ENCODE results near the gene KLF4.

Gene KLF4

DNA sequence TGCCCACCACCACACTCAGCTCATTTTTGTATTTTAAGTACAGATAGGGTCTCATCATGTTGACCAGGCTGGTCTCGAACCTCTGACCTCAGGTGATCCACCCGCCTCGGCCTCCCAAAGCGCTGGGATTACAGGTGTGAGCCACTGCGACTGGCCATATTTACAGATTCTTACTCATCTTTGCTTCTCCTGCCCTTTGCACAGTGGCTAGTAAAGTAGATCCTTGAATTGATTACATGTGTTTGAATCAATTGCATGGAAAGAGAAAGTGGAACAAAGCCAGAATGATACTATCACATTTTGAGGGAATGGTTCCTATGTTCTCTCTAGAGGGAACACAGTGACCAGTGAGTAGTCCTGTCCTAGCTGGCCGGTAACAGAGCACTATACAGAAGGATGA, 15.4 kb downstream of the KLF4 start:
- H3K9me3 Mint-ChIP-seq = no peaks in the 10 kb centered on the region
- H3K4me3 Mint-ChIP-seq = no peak overlapping the region
- ATAC-seq = no peak
- no peak overlapping the region for H3K27ac Mint-ChIP-seq
- no peaks in the 10 kb centered on the region for H3K36me3 Mint-ChIP-seq
- no peaks in the 10 kb centered on the region for H3K27me3 Mint-ChIP-seq
- no peaks in the 10 kb centered on the region for H3K4me1 Mint-ChIP-seq

- no peaks in the 10 kb centered on the region for H3K4me1 Mint-ChIP-seq
- H3K36me3 Mint-ChIP-seq = no peaks in the 10 kb centered on the region
- peaks cover under 1% of the 10 kb centered on the region for H3K27me3 Mint-ChIP-seq
- H3K9me3 Mint-ChIP-seq = no peaks in the 10 kb centered on the region
- H3K27ac Mint-ChIP-seq = no peak overlapping the region
- ATAC-seq = no peak
- no peak overlapping the region for H3K4me3 Mint-ChIP-seq
Measured at GRCh38 chr9:107472581-107473340, 16.8 kb downstream of the KLF4 start.

DNA sequence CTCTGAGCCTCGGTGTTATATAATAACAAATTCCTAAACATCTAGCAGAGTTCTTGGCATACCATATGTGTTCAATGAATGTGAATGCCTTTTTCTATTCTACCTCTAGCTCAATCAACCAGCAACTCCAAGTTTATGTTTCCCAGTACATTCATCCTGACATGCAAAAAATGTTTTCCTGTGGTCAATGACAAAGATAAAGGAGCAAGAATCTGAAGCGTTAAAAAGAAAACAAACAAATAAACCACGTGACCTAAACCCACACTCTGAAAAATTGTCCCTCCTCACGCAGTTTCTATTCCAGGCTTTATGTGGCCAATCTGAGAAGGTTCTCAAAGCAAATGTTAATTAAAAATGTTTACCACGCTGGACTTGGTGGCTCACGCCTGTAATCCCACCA, 18.0 kb downstream of the KLF4 start:
- Mint-ChIP-seq H3K4me3 (no peak overlapping the region), H3K27ac (no peak overlapping the region), H3K4me1 (no peaks in the 10 kb centered on the region), H3K9me3 (no peaks in the 10 kb centered on the region), H3K27me3 (peaks cover 12% of the 10 kb centered on the region), H3K36me3 (no peaks in the 10 kb centered on the region)
- ATAC-seq = no peak

- H3K27ac Mint-ChIP-seq = no peak overlapping the region
- H3K4me3 Mint-ChIP-seq = no peak overlapping the region
- H3K36me3 Mint-ChIP-seq = no peaks in the 10 kb centered on the region
- H3K27me3 Mint-ChIP-seq = peaks cover 39% of the 10 kb centered on the region
- no peak for ATAC-seq
- H3K4me1 Mint-ChIP-seq = peaks cover 7% of the 10 kb centered on the region
- H3K9me3 Mint-ChIP-seq = no peaks in the 10 kb centered on the region
Measured at GRCh38 chr9:107467416-107467815, 22.2 kb downstream of the KLF4 start.

DNA sequence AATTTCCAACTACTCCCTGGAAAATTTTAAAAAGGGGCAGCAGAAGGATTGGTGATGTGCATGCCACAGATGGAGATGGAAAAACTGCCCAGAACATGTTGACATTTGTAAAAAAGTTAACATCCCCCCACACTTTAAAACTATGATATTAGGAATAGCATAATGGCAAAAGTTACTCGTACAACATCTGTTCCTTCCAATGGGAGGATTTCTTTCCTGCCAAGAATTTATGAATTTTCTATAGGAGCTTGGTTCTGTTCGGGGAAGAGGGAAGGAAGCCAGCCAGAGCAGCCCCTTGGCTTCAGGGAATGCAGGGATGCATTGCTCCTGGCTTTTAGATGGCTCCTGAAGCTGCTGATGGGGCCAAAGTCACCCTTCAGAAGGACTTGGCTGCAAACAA, 22.7 kb downstream of the KLF4 start:
- H3K36me3 Mint-ChIP-seq = no peaks in the 10 kb centered on the region
- H3K27ac Mint-ChIP-seq = no peak overlapping the region
- H3K9me3 Mint-ChIP-seq = no peaks in the 10 kb centered on the region
- H3K27me3 Mint-ChIP-seq = peaks cover 39% of the 10 kb centered on the region
- H3K4me1 Mint-ChIP-seq = peaks cover 7% of the 10 kb centered on the region
- no peak for ATAC-seq
- no peak overlapping the region for H3K4me3 Mint-ChIP-seq

GRCh38 chr9:107465467-107466451, 23.8 kb downstream of the KLF4 start:
- H3K27ac Mint-ChIP-seq = no peak overlapping the region
- H3K36me3 Mint-ChIP-seq = no peaks in the 10 kb centered on the region
- H3K27me3 Mint-ChIP-seq = peaks cover 49% of the 10 kb centered on the region
- H3K4me3 Mint-ChIP-seq = peak overlapping the region; percentile 68
- peaks cover 7% of the 10 kb centered on the region for H3K4me1 Mint-ChIP-seq
- H3K9me3 Mint-ChIP-seq = no peaks in the 10 kb centered on the region
- peak; percentile 78 for ATAC-seq

GRCh38 chr9:107464516-107464915, 25.1 kb downstream of the KLF4 start:
- Mint-ChIP-seq H3K27me3 (peaks cover 58% of the 10 kb centered on the region), H3K9me3 (no peaks in the 10 kb centered on the region), H3K4me3 (no peak overlapping the region), H3K4me1 (peaks cover 7% of the 10 kb centered on the region), H3K27ac (no peak overlapping the region), H3K36me3 (no peaks in the 10 kb centered on the region)
- ATAC-seq = no peak

- H3K27me3 Mint-ChIP-seq = peaks cover 57% of the 10 kb centered on the region
Measured at GRCh38 chr9:107462691-107463090, 26.9 kb downstream of the KLF4 start.

DNA sequence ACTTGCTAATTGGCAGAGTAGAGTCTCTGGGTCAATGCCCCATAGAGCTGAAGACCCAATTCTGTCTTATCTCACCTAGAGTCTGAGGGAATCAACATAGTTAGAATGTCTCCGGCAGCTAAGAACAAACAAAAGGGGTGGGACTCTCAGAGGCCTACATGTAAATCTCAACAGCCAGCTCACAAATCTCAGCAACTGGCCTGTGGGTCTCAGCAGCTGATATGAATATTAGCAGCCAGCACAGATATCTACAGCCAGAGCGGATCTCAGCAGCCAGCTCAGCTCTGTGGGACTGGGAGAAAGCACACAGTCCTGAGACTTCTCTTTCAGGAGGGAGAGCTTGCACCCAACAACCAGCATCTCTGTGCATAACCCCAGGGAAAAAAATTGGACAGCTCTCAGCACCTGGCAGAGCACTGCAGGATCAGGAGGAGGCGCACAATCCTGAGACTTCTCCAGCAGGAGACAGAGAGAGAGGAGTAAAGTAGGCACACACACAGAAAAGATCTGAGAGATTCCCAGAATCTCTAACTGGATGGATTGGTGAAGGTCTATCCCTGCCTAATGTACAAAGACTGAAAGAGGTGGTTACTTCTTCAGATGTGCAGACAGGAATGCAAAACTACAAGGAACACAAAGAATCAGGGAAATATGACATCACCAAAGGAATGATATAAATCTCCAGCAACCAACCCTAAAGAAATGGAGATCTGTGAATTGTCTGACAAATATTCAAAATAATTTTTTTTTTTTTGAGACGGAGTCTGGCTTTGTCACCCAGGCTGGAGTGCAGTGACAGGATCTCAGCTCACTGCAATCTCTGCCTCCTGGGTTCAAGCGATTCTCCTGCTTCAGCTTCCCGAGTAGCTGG, 29.2 kb downstream of the KLF4 start:
- H3K9me3 Mint-ChIP-seq = no peaks in the 10 kb centered on the region
- H3K27me3 Mint-ChIP-seq = peaks cover 39% of the 10 kb centered on the region
- peaks cover 4% of the 10 kb centered on the region for H3K4me1 Mint-ChIP-seq
- no peak overlapping the region for H3K27ac Mint-ChIP-seq
- no peak overlapping the region for H3K4me3 Mint-ChIP-seq
- H3K36me3 Mint-ChIP-seq = no peaks in the 10 kb centered on the region
- ATAC-seq = no peak

More at GRCh38 chr9:107462691-107463090, 26.9 kb downstream of the KLF4 start:
- ATAC-seq = no peak
- Mint-ChIP-seq H3K4me3 (no peak overlapping the region), H3K27ac (no peak overlapping the region), H3K9me3 (no peaks in the 10 kb centered on the region), H3K36me3 (no peaks in the 10 kb centered on the region), H3K4me1 (peaks cover 7% of the 10 kb centered on the region)

GRCh38 chr9:107455425-107456135, 34.0 kb downstream of the KLF4 start:
- no peaks in the 10 kb centered on the region for H3K9me3 Mint-ChIP-seq

GRCh38 chr9:107453479-107453878, 36.1 kb downstream of the KLF4 start:
- Mint-ChIP-seq H3K36me3 (no peaks in the 10 kb centered on the region), H3K4me1 (no peaks in the 10 kb centered on the region), H3K27ac (no peak overlapping the region), H3K9me3 (no peaks in the 10 kb centered on the region), H3K27me3 (peaks cover 17% of the 10 kb centered on the region), H3K4me3 (no peak overlapping the region)
- ATAC-seq = no peak

More at GRCh38 chr9:107455425-107456135, 34.0 kb downstream of the KLF4 start:
- ATAC-seq = no peak
- Mint-ChIP-seq H3K27me3 (peaks cover 17% of the 10 kb centered on the region), H3K27ac (no peak overlapping the region), H3K4me3 (no peak overlapping the region), H3K36me3 (no peaks in the 10 kb centered on the region), H3K4me1 (no peaks in the 10 kb centered on the region)

DNA sequence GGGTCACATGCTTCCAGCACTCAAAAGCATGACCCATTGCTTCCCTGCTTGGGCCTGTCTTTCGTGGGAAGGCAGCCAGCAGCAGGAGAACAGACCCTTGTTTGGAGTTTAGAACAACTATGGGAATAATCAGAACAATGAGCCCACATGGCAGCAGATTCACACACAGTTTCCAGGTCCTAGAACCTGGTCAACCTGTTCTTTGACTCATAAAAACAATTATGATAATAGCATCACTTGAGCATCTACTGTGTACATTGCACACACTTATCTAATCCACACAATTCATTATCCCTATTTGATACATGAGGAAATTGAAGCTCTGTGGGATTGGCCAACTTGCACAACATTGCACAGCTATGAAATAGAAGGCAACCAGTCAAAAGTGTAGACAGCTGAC, 41.7 kb downstream of the KLF4 start:
- Mint-ChIP-seq H3K4me3 (no peak overlapping the region), H3K9me3 (no peaks in the 10 kb centered on the region), H3K27me3 (peaks cover 17% of the 10 kb centered on the region), H3K36me3 (no peaks in the 10 kb centered on the region), H3K27ac (no peak overlapping the region), H3K4me1 (no peaks in the 10 kb centered on the region)
- no peak for ATAC-seq

GRCh38 chr9:107447081-107447480, 42.5 kb downstream of the KLF4 start:
- H3K4me3 Mint-ChIP-seq = no peak overlapping the region
- H3K4me1 Mint-ChIP-seq = no peaks in the 10 kb centered on the region
- H3K36me3 Mint-ChIP-seq = no peaks in the 10 kb centered on the region
- peaks cover 16% of the 10 kb centered on the region for H3K27me3 Mint-ChIP-seq
- no peaks in the 10 kb centered on the region for H3K9me3 Mint-ChIP-seq
- no peak for ATAC-seq
- H3K27ac Mint-ChIP-seq = no peak overlapping the region

DNA sequence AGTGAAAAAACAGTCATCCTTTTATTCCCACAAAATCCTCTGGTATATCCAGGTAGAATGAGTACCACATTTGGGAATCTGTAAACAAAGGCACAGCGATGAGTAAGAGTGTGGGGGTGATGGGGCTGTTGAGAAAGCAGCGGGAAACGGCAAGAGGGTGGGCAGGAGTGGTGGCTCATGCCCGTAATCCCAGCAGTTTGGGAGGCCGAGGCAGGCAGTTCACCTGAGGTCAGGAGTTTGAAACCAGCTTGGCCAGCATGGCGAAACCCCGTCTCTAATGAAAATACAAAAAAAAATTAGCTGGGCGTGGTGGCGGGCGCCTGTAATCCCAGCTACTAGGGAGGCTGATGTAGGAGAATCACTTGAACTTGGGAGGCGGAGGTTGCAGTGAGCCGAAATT, 43.1 kb downstream of the KLF4 start:
- Mint-ChIP-seq H3K4me1 (no peaks in the 10 kb centered on the region), H3K4me3 (no peak overlapping the region), H3K27me3 (peaks cover 10% of the 10 kb centered on the region), H3K27ac (no peak overlapping the region), H3K9me3 (no peaks in the 10 kb centered on the region), H3K36me3 (no peaks in the 10 kb centered on the region)
- no peak for ATAC-seq

All from stimulated activated memory B cell treated with anti-CD40 and anti-IgM and Interleukin-4, amounts not matched to agents 10 μg/mL and 1 μg/mL and 100 μg/mL, for 72 hours (primary cell).